Activated CD4-positive, alpha-beta T cell treated with anti-CD3 and anti-CD28 coated beads for 1 hour (primary cell): ENCODE measurements around the gene PRSS33.

Experiments
- DNase-seq: peaks from one replicate; pipeline ENCODE4 v3.0.0-alpha.2; 2020

PRSS33 gene

DNA sequence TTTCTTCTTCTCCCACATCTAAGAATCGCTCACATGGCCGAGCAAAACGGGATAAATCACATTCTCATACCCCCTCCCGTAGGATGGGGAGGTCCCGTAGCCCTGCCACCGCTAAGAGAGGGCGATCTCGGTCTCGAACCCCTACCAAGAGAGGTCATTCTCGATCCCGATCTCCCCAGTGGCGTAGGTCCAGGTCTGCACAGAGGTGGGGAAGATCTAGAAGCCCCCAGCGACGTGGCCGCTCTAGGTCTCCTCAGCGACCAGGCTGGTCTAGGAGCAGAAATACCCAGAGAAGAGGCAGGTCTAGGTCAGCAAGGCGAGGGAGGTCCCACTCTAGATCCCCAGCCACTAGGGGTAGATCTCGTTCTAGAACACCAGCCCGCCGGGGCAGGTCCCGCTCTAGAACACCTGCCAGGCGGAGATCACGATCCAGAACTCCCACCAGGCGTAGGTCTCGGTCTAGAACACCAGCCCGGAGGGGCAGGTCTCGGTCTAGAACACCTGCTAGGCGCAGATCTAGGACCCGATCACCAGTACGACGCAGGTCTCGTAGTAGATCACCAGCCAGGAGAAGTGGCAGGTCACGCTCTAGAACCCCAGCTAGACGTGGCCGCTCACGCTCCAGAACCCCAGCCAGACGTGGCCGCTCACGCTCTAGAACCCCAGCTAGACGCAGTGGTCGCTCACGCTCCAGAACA is 25.3 kb downstream of the PRSS33 start:
- DNase-seq, result no peak

DNA sequence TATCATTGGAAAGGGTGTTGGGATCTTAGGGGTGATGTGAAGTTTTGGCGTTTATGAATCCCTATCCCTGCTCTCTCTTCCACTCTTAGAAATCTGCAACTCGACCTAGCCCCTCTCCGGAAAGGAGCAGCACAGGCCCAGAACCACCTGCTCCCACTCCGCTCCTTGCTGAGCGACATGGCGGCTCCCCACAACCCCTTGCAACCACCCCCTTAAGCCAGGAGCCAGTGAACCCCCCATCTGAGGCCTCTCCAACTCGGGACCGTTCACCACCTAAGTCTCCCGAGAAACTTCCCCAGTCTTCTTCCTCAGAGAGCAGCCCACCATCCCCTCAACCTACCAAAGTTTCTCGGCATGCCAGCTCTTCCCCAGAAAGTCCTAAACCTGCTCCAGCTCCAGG is 25.9 kb downstream of the PRSS33 start:
- no peak for DNase-seq

DNA sequence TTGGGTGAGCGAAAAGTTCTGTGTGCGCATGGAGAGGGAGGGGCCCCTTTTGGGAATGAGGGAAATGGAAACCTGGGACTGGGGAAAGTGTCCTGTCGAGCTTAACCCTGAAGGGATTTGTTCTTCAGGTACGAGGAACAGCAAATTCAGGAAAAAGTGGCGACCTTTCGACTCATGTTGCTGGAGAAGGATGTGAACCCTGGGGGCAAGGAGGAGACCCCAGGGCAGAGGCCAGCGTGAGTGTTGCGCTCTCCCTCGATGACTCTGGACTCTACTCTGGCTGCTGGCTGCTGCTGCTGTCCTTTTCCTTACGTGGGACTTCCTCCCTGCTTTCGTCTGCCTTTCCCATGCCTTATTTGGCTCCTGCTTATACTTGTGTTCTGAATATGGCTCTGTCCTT is 30.0 kb downstream of the PRSS33 start:
- no peak for DNase-seq

DNA sequence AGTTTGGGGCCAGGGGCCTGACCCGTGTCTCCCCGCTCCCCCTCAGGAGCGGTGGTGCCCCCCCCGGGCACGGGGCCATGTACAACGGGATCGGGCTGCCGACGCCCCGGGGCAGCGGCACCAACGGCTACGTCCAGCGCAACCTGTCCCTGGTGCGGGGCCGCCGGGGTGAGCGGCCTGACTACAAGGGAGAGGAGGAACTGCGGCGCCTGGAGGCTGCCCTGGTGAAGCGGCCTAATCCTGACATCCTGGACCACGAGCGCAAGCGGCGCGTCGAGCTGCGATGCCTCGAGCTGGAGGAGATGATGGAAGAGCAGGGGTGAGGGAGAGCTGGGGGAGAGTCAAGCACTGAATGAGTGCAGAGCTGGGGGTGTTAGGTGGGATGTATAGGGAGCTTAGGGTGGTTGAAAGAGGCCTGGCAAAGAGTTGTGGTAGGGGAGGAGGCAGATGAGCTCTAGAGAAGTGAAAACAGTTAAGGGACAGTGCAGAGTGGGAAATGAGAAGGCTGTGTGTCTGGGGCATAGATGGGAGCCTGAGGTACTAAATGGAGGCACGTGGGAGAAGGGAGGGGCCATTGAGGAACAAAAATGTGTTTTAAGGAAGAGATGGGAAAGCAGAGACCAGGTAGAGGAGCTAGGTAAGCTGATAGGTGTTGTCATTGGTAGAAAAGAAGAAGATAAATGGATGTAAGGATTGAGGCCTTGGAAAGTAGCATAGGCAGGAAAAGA is 30.9 kb downstream of the PRSS33 start:
- DNase-seq, result no peak

DNA sequence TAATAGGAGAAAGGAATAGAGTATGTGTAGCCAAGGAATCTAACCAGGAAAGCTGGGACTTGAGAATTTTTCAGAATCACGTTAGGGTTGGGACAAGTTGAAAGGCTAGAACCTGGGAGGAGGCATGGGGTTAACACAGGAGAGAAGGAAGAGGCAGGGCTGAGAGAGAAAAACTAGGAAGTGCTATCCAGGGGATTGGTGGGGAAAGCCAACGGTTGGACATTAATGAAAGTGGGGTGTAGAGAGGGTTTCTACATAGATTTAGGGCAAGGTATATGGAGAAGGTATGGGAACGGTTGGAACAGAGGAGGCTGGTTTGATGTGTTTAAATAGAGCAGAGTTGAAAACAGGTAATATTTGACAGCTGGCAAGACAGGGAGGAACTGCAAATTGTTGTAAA is 32.2 kb downstream of the PRSS33 start:
- DNase-seq, result no peak

DNA sequence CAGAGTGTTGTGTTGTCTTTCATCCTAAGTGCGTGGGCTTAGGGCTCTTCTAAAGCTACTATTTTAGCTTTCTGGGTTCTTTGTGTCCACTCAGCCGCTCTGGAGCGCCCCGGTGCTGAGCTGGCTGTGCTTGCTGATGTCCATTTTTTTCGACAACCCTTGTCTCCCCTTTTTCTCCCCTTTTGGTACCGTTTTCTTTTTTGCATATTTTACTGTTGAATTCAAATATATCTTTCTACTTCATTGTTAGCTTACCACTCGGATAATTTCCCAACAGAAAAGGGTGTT is 33.7 kb downstream of the PRSS33 start:
- DNase-seq, result no peak

DNA sequence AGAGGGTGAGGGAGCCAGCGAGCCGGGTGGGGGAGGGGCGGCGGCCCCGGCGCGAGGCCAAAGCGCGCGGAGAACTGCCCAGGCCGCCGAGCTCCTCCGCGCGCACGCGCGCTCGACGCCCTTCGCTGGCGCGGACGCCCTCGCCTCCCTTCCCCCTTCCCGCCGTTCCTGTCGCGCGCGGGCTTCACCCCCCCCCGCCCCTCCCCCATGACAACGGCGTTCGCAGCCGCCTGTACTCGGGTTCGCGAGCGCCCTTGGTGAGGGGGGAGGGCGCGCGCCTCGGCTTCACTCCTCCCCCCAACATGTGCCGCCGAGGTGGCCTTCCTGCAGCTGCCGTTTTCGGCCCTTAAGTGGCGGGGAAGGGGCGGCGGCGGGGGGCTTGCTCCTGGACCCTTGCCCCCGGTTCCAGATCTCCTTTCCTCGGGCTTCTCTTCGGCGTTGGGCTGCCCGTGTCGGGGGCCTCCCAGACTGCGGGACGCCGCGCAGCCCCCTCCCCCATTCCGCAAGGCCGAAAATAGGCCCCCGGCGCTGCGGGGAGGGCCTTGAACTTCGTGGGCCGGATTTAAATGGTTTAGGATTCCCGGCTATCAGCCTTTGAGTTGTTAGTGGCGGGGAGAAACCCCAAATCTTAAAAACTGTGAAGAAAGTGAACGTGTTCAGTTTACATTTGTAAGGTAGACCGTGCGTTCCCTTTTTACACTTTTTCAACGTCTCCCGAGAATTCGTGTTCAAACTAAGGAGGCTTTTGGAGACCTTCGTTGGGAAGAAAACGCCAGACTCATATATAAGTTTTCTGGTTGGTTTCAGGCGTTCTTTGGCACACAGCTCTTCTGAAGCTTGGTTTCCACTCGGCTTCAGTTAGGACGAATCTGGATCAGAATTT is 34.3 kb downstream of the PRSS33 start:
- DNase-seq, result no peak

DNA sequence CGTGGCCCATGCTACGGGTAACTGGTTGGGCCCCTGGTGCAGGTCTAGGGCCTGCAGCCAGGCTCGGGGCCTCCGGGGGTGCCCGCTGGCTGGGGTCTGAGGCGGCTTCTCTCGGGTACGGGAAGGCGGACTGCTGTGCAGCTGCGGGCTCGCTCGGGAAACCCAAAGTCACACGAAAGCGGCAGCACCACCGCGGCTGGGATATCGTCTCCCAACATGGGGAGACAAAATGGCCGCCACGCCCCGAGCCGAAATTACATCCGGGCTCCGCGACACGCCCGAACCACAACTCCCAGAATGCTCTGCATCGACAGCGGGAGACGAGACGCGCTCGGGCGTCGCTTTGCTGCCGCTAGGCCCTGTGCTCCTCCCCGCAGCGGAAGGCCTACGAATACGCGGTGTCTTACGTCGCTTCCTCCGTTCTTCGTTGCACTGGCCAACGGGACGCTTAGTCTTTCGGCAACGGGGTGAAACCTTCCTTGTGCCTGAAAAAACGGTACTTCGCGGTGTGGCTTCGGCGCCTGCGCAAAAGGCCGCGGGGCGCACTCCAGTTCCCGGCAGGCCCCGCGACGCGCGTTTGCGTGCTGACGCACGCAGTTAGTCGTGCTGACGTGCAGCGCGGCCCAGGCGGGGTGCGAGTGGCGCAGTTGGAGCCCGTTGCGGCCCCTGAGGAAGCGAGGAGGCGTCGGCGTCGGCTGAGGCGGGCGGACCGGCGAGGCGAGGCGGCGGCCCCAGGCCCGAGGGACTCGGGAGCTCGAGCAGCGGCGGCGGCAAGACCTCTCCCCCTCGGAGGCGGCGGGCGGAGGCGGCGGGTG is 35.1 kb downstream of the PRSS33 start, which contains the start of gene SRRM2:
Gene SRRM2 (plus strand): TSS at position 604 of the 815 bp plus-strand sequence. CDS start 3,727 bp downstream, outside the sequence.
- DNase-seq, result peak; percentile 89

DNA sequence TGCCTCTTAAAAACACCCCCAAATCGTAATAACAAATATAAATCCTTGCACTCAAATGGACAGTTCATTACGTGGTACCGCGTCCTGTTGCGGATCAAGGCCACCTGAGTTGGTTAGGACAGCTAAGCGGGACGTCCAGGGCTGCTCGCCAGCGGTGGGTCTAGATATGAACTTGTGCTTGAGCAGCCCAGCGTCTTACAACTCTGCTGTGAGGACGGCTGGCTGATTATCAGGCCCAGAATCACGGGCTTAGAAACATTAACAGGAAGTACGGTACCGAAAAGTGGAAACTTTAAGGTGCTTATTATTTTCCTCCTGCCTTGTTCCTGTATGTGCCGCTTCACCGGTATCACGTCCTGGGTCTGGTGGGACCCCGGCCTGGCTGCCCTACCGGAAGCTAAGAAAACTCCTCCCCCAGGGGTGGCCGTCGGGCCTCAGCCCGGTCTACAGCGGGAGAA is 35.8 kb downstream of the PRSS33 start:
- no peak for DNase-seq

DNA sequence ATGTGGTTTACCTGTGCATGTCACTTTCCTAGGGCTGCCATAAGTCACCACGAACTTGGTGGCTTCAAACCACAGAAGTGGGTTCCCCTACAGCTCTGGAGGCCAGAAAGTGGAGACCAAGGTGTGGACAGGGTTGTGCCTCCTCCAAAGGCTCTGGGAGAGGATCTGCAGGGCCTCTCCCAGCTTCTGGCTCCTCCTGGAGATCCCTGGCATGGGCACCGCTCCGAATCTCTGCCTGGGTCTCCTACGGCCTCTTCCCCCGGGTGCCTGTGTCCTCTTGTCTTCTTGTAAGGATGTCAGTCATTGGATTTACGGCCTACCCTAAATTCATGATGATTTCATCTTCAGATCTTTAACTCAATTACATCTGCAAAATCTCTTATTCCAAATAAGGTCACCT is 37.4 kb downstream of the PRSS33 start:
- DNase-seq, result no peak

DNA sequence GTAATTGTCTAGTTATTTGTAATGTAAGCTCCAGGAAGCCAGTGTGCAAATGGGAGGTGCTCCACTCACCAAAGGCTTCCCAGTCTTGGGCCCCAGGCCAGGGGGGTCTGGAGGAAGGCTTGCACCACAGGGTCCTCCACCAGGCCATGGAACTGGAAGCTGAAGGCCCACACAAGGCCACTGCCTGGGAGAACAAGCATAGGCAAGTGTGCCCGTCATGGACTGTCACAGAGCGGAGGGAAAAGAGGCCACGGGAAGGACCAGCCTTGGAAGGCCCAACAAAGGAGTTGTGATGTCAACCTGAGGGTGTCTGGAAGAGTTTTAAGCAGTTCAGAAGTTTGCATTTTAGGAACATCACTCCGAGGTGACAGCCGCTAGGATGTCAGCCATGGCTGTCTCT is 37.9 kb downstream of the PRSS33 start:
- DNase-seq, result no peak

DNA sequence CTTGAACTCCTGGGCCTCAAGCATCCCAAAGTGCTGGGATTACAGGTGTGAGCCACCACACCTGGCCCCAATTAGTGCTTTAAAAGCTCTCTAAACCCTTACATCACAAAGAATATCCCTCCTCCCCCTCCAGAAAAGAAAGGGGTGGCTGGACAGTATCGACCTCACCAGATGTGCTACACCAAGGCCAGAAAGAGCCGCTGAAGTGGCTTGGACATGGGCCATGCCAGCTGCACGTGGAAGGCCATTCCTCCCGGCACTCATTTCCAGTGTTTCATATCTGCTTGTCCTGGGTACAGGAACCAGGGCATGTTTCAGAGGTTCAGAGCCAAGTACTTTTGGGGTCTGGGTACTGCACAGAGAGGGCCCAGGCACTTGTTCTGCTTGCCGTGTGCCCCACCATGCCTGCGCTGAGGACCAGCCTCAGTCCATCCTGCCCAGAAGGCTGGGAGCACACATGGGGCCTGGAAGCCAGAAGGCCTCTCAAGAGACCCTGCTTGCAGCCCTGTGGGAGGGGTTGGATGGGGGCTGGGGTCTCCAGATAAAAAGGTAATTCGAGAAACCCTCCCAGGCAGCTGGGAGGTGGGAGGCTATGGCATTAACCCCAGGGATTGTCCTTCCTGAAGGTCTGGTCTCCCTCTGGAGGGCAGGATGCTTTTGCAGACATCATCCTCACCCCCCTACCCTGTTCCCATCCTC is 38.5 kb downstream of the PRSS33 start:
- DNase-seq, result no peak

DNA sequence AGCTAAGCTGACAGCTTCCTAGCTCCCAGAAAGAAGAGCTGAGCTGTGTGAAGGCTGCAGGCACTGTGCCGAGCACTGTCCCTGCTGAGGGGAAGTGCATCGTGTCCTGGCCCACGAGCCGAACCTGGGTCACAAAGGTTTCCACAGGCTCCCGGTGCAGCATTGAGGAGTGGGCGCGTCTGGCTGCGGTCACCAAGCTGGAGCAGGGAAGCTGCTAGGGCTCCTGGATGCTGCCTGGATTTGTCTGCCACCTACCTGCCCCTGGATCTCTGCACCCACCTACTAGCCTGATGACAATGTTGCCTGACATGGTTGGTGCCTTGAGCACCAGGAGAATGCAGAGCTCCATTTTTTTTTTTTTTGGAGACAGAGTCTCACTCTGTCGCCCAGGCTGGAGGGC is 41.4 kb downstream of the PRSS33 start:
- no peak for DNase-seq

DNA sequence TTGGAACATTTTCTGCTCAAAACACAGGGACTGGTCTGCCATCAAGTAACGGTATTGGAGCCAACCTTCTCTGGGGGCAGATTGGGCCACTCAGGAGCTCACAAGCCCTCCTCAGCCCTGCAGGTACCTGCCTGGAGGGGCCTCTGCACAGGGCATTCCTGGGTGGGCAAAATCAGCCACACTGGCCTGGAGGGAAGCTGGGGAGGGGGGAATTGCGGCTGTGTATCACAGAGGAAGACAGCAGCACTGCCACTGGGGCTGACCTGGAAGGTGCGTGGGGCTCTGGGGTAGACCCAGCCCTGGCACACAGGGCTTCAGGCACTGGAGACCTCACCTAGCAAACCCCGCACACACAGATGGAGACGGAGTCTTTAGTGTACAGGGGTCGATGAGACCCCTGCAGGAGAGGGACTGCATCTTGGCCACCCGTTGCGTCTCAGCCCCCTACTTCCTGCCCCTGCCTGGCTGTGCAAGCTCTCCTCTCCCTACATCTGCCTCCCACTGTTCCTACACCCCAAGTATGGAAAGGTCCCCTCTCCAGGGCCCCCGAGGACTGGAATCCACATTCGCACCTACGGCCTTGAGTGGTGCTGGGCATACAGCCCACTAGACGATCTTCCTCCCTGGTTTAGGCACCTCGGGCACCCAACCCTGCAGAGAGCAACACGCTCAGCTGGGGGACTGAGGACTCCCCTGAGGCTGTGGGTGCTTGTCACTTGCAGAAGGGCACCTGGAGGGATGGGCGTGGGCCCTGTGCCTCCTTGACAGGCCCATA is 42.1 kb downstream of the PRSS33 start:
- DNase-seq, result no peak

DNA sequence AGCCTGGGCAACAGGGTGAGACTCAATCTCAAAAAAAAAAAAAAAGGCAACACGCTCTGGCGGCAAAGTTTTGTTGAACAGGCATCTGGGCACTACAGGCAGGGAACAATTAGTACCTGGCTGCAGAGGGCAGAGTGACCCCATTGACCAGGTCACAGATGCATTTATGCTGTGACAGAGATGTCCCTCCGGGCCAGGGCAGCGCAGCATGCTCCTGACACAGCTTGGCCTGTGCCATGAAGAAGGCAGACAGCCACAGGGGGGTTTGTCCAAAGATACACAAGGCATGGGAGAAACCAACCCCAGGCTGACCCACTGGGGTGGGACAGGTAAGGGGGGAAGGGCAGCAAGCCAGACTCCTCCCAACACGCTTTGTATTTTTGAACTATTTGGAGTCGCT is 42.6 kb downstream of the PRSS33 start:
- no peak for DNase-seq

DNA sequence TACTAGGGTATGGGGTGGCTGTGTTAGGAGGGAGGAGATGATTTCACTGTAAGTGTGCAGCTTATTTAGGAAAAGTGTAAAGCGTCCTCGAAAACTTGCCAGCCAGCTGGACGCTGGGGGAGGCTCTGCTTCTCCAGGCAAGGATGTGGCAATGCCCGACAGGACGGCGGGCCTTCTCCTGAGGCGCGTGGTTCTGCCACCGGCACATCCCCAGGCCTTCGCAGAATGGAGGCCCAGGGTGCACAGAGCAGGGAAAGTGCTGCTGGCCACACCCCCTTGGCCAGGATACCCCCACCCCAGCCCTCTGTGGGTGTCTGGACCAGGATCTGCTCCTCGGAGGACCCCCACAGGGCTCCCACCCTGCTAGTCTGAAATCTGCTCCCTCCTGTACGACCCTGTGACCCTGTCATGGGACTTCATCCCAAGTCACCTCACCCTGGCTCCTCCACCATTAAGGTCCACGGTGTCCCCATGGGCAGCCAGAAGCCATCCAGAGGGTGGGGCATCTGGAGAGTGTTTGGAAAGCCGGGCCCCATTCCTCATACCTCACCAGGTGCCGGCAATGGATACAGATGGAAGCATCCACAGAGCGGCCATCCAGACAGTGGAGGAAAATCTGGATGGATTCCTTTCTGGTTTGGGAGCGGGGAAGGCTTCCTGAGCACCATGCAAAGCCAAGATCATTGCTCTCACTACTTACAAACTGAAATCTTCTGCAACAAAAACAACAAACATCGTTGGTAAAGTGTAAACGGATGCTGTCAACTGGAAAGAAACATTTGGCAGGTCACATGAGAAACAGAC is 44.2 kb downstream of the PRSS33 start:
- DNase-seq, result no peak

DNA sequence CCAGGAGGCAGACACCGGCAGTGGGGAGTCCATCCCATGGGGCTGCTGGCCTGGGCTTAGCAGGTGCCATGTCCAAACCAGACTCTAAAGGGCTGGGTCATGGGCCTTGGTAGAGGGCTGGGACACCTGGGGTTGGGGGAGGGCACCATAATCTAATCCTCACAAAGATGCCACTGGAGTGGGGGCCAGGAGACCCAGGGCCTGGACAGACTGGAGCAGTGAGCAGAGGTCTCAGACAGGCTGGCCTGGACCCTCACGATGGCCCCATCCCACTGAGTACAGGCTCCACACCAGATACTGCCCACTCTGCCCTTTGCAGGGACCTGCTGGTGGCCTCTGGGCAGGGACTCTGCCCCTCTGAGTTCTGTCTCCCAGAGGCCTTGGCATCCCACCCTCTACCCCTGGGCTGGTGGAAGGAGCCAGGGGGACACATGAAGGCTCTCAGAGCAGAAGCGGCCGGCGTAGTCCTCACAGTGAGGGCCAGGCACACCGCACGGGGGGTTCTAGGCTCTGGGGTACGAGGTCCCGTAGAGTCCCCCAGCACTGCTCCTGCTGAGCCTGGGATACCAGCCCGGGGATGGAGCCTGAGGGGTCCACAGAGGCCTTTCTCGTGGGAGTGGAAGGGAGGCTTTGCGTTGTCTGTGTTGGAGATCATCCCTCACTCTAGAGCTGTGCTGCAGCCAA is 44.9 kb downstream of the PRSS33 start:
- no peak for DNase-seq

DNA sequence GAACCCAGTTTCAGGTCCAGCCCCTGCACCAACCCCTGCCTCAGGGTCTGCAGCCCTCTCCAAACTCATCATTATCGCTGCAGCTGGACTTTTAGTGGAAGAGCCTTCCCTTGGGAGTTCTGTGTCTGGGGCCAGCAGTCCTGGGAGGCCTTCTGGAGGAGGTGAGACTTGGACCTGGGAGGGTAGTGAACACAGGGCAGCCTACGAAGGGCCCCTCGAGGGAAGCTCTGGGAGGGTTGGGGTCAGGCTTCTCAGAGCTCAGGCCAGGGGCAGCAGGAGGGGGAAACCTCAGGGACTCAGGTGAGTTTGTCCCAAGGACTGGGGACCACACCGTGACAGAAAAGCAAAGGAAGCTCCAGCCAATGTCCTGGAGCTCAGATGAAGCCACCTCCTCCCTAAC is 46.2 kb downstream of the PRSS33 start:
- no peak for DNase-seq

DNA sequence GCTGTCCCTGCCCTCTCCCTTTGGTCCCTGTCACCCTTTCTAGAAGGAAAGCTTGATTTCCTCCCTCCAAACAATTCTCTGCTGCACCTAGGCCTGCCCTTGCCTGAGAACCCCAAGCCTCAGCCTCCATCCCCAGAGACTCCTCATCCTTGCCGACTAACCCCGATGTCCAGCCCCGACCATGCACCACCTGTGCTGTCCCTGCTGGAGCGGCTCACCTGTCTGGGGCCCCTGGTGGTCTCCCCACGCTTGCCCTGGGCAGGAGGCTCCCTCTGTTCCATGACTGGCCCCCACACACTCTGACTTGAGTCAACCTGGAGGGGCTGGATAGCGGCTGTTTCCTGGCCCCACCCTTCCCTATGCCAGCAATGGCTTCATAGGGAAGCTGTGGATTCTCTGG is 46.9 kb downstream of the PRSS33 start:
- DNase-seq, result no peak
